OCI-M2 (cell line): ENCODE data around the gene IFIH1.

Experiments used
- DNase-seq: peaks from one replicate; lab custom pipeline; 2025; ENCODE audit not compliant: unreplicated experiment; lab: John Stamatoyannopoulos, UW

The IFIH1 gene

GRCh38 chr2:162312853-162313252 is 5.6 kb downstream of the IFIH1 start:
- DNase-seq: no peak

DNA sequence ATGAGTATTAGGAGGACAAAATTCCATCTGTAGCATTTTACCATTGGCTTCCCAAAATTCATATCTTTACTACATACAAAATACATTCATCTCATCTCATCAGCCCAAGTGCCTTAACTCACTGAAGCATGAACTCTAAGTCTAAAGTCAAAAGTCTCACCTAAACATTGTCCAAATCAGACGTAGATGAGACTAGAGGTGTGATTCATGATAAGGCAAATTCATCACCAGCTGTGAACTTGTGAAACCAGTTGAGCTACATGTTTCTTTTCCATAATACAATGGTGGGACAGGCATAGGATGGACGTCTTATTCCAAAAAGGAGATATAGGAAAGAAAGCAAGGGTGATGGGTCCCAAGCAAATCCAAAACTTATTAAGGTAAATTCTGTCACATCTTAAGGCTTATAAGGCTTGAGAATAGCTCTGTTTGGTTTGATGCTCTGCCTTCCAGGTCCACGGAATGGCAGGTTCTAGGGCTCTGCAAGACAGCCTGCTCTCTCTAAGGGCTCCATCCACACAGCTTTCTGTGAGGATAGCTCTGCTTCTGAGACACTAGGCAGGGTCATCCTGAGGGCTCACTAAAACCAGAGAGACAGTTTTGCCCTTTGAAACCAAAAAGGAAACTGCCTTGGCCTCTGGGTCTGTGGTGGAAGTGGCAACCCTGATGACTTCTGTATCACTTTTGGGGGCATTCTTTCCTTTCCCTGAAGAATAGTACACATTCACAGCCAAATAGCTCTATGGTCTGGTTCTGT is 9.6 kb downstream of the IFIH1 start:
- DNase-seq: no peak

- no peak for DNase-seq
Observed at GRCh38 chr2:162305901-162306300, 12.6 kb downstream of the IFIH1 start.

DNA sequence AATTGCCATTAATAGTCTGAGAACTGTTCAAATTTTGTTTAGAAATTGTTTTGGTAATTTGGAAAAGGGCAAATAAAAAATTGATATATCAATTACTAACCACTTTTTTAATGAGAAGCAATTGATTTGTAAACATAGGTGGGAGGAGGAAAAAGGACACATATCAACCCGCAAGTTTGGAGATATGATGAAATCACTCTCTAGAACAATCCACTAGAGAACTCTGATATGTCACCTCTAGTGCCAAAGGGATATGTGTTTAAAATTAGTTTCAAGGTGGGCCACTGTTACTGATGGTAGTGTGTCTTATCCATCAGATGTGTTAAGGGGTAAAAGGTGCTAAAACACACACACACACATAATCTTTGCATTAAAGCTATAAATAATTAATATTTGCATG is 16.6 kb downstream of the IFIH1 start:
- no peak for DNase-seq

GRCh38 chr2:162301151-162301804 is 17.2 kb downstream of the IFIH1 start:
- no peak for DNase-seq

GRCh38 chr2:162300266-162300665 is 18.2 kb downstream of the IFIH1 start:
- DNase-seq: no peak

- DNase-seq: no peak
Observed at GRCh38 chr2:162298669-162299335, 19.7 kb downstream of the IFIH1 start.

- DNase-seq: no peak
Observed at GRCh38 chr2:162297925-162298552, 20.4 kb downstream of the IFIH1 start.

GRCh38 chr2:162295009-162295408 is 23.5 kb downstream of the IFIH1 start:
- DNase-seq: no peak

DNA sequence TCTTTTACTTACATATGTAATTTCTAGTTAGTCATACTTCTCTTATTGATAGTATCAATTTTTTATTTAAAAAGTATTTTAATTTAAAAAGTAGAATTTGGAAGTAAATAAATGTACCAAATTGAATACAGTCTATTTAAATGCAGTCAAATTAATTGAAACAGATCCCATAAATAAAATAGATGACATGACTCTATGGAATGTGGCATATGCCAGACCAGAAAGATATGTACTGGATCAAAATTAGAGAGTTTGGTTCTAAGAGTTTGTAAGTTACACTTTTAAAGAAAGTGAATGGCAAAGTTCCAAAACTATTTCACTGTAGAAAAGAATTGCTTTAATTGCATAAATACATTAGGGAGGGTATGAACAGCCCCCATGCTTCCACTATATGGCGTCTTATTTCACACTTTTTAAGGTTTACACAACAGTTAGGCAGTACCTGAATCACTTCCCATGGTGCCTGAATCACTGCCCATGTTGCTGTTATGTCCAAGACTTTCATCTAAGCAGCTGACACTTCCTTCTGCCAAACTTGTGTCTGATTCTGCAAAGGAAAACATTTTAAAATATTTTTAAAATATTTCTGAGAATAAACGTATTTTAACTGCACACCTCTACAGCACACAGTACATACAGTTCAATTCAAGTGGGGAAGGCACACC is 25.2 kb downstream of the IFIH1 start:
- no peak for DNase-seq

GRCh38 chr2:162291748-162292147 is 26.7 kb downstream of the IFIH1 start:
- DNase-seq: no peak

- no peak for DNase-seq
Observed at GRCh38 chr2:162282765-162283425, 35.6 kb downstream of the IFIH1 start.

DNA sequence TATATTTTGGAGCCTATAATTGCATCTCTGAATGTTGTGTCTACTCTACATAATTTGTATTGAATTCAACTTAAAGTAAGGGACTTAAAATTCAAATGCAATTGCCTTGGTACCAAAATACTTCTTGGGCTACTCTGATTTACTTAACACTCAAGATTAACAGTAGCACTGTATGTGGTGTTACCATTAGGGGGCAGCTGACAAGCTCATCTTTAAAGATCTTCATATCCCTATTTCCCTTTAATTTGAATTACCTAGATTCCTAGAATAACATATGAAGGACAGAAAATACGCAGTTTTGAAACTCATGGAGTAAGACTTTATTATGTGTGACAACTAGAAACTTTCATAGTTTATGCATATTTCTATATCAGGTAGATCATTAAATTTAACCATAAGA is 37.8 kb downstream of the IFIH1 start:
- DNase-seq: no peak

DNA sequence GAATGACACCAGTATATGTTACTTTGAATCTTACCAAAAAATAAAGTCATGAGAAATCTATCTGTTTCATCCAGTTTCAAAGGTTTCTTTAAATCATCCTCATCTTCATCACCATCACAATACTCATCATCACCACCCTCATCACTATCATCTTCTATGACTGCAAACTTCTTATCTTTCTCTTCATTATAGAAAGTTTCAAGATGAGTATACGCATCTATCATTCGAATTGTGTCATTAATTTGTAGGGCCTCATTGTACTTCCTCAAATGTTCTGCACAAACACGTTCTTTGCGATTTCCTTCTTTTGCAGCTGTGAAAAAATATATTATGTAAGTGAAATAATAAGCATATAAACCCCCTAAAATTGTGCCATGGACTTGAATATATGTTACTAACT is 41.1 kb downstream of the IFIH1 start:
- no peak for DNase-seq

- DNase-seq: no peak
Observed at GRCh38 chr2:162267996-162268395, 50.5 kb downstream of the IFIH1 start.

DNA sequence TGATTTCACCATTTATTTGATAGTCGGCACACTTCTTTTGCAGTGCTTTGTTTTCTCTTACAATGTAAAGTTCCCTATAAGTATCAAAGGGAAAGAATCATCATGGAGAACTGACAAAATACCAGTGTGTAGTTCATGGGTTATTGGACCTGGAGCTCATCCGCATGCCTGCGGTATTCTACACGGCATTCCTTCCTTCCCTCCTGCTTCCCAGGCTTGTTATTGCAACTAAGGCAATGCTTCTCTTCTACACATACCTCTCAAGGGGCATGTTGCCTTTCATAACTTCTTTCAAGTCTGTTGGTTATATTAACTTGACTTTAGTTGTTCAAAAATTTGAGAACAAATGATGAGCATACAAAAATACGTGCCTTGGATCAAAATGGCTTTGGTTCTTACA is 51.0 kb downstream of the IFIH1 start:
- no peak for DNase-seq

GRCh38 chr2:162266460-162266760 is 52.1 kb downstream of the IFIH1 start:
- DNase-seq: no peak

DNA sequence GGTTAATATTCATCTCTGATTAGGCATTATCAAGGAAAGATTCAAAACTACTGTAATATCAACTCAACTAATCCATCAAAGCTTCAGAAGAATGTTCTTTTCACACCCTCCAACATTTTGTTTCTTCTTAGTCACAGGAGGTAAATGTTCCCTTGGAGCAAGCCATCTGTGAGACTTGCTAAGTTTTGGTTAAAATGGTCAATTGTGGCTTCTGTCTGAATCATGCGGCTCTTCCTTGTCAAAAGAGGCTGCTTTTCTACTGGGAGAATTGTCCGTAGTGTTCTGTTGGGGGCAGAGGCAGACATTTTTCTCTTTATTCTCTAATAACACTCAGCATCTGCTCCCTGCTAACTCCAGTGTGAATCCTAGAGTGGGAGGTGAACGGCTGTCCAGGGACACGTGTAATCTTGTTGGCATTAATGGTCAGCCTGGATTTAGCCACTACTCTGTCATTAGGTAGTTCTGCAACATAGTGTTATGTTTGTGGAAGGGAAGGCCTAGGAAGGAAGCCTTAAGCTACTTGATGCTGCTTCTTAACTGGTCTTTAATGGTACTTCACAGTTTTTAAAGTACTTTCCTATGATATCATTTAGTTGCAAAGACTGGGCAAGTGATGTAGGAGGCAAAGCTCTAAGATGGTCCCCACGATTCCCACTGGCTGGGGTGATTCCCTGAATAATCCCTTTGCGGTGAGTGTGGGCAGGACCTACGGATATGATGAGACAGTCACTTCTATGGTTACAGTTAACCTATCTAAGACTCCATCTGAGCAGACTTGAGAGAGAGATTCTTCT is 52.6 kb downstream of the IFIH1 start:
- DNase-seq: no peak

DNA sequence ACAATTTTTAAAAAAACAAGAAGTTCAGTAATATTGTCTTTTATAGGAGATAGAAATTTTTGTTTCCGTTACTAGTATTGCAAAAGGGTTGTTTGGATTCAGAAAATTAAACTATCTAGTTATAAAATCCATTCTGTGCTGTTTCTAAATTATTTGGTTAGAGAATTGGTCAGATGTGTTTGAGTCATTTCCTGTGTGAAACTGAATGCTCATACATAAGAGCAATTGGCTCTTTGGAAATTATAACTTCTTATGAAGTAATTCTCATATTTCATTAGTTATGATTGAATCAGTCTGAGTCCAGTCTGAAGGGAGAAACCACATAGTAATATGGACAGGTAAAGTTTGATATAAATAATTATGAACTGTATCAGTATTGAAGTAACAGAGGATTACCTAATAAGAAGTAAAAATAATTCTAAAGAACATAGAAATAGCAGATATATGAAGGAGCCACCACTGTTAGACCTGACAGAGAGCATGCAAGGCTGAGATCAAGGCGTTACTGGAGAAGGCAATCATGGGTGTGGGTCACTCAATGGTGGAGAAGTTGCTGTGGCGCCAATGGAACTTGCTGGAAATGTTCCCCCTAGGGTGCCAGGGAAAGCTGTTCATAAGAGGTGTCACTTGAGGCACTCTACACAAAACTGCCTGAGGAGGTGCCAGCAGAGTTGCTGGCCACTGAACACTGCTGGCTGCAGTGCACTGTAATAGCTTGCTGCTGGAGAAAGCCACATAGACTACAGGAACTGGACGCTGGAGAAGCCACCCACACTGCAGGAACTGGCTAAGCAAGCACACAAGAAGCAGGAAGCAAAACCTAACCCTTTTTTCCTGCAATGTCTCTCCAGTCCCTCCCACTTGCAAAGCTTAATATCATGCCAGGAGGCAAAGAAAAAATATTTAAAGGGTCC is 57.2 kb downstream of the IFIH1 start:
- DNase-seq: no peak
